ENCODE results near the gene CPM. TPM values are rescaled to one million over a fixed set of nuclear protein-coding genes. Genes with fewer than 3 reads are reported as not detected.

The CPM gene
- total RNA-seq, 1 donor: 17.1 TPM

DNA sequence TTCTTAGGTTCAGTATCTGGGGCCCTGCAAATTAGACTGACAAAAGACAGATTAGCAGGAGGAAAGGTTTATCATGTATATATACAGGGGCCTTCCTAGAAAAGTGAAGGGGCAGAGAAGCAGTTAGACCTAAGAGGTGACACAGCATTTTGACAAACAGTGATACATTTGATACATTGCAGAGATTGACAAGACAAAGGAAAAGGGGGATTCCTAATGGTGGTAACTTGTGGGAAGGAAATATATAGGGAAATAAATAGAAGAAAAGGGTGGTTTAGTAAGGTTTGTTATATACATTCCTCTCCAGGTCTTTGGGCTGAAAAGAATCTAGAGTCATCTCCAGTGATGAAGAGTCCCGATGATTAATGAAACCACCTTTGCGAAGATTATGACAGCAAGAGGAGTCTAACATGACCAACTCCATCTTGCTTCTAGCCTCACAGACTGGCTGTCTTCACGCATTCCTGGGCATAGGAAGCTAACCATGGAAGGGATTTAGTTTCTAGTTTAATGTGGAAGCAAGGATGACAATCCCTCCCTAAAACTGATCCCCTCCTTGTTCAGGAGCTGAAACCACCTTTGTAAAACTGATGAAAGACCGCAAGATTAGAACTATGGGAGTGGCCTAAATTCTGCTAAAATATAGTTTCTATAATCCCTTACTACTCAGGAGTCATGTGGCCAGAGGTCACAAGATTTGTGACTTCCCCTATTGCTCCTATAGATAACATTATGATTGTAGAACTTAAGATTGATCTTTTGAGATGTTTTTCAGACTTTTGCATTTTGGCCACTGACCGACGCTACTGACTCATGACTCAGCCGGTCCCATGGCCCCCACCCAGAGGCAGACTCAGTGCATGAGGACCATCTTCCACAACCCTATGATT is 31.1 kb upstream of the CPM start:
- no peak overlapping the region for H3K4me3 ChIP-seq (ENCODE audit: low read depth, low read length)
- DNase-seq (ENCODE audit: low read depth): no peak
- TF ChIP-seq, protein P1, sequence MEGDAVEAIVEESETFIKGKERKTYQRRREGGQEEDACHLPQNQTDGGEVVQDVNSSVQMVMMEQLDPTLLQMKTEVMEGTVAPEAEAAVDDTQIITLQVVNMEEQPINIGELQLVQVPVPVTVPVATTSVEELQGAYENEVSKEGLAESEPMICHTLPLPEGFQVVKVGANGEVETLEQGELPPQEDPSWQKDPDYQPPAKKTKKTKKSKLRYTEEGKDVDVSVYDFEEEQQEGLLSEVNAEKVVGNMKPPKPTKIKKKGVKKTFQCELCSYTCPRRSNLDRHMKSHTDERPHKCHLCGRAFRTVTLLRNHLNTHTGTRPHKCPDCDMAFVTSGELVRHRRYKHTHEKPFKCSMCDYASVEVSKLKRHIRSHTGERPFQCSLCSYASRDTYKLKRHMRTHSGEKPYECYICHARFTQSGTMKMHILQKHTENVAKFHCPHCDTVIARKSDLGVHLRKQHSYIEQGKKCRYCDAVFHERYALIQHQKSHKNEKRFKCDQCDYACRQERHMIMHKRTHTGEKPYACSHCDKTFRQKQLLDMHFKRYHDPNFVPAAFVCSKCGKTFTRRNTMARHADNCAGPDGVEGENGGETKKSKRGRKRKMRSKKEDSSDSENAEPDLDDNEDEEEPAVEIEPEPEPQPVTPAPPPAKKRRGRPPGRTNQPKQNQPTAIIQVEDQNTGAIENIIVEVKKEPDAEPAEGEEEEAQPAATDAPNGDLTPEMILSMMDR (IDR thresholded peaks at IDR 0.05; ENCODE audit: insufficient read depth, low read length): no peak

DNA sequence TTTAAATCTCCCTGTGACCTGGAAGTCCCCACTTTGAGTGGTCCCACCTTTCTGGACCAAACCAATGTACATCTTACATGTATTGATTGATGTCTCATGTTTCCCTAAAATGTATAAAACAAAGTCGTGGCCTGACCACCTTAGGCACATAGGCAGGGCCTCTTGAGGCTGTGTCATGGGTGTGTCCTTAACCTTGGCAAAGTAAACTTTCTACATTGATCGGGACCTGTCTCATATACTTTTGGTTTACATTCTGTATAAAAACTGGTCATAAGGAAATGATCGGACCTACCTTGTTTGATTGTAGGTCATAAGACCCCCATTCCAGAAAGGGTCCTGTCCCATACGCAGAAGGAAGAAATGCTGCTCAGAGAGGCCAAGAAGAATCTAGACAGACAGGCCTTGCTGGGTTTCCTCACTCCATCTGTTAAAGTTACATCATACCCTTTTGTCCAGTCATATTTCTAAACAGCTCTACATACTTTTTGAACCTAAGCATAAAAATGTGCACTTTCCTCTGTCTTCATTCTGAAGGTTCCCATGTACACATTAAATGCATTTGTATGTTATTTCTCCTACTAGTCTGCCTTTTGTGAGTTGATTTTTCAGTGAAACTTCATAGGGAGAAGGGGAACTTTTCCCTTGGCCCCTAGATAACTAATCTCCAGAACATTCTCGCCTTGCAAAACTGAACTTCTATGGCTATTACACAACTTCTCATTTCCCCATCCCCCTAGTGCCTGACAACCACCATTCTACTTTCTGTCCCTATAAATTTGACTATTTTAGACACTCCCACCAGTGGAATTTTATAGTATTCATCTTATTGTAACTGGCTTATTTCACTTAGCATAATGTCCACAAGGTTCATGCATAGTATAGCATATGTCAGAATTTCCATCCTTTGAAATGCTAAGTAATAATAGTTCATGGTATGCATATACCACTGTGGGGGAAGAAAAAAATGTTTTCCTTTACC is 30.2 kb upstream of the CPM start:
- no peak overlapping the region for H3K4me3 ChIP-seq (ENCODE audit: low read depth, low read length)
- DNase-seq (ENCODE audit: low read depth): peak; percentile 53
- TF ChIP-seq, protein P1 (IDR thresholded peaks at IDR 0.05; ENCODE audit: insufficient read depth, low read length): no peak

DNA sequence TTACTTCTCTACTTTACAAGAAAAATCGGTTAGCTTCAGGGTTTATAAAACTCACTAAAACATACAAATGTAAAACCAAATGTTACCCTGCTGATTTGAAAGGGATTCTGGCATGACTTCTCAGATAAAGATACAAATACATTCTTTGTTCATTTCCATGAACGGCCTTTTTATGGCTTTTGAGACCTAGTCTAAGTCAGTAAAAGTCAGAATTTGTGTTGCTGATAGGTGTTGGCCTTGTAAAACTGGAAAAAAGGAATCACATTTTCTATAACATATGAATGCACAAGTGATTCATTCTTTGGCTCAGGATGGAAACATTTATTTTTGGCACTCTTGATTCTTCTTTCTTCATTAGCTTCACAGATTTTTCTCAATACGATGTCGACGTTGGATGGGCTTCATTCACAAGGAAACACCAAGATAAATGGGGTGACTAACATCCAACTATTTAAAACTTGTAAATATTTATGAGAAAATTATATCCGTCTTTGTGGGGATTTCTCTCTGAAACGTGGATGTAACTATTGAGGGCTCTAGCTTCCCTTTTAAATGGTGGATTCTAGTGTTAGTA is 27.0 kb upstream of the CPM start:
- H3K4me3 ChIP-seq (ENCODE audit: low read depth, low read length): no peak overlapping the region
- TF ChIP-seq, protein P1 (IDR thresholded peaks at IDR 0.05; ENCODE audit: insufficient read depth, low read length): no peak
- DNase-seq (ENCODE audit: low read depth): peak; percentile 78

DNA sequence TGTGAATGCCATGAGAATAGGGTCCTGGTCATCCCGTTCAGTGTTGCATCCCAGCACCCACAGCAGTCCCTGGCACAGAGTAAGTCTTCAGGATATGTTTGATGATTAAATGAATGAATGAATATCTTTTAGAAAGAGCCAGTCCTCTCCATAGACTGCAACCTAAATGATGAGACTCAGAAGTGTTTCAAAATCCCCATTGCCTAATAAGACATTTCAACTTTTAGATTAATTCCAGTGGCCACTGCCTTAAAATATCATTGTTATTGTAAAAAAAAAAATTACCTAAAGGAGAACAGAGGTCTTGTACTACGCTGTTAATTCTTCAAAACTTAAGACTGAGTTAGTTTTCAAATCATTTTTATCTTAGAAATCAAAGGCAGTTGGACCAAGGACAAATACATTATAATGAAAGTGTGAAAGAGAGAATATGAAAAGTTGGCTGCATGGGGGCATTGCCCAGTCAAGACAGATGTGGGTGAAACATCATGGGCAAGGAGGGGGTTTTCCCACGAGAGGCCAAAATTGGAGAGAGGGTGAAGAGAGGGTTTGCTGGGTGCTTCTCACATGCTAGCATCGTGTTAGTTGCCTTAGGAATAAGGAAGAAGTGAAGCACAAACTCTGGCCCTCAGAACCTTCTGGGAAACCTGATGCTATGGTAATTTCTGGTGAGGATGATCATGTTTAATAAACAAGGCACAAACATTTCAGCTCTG is 26.3 kb upstream of the CPM start:
- TF ChIP-seq, protein P1 (IDR thresholded peaks at IDR 0.05; ENCODE audit: insufficient read depth, low read length): no peak
- no peak for DNase-seq (ENCODE audit: low read depth)
- H3K4me3 ChIP-seq (ENCODE audit: low read depth, low read length): no peak overlapping the region

DNA sequence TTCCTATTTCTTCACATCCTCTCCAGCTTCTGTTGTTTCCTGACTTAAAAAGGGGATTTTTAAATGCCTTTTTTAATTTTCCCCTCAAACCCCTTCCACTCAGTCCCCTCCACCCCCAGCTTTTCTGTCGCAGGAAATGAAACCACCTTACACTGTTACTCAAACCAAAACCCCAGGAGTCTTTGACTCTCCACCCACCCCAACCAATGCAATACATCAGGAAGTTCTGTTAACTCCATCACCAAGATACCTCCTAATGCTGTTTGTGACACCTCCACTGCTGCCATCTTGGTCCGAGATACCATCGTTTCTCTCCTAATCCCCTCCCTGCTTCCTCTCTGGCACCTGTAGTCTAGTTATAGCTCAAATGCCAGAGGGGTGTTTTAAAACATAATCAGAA is 25.4 kb upstream of the CPM start:
- no peak overlapping the region for H3K4me3 ChIP-seq (ENCODE audit: low read depth, low read length)
- TF ChIP-seq, protein P1 (IDR thresholded peaks at IDR 0.05; ENCODE audit: insufficient read depth, low read length): no peak
- no peak for DNase-seq (ENCODE audit: low read depth)

DNA sequence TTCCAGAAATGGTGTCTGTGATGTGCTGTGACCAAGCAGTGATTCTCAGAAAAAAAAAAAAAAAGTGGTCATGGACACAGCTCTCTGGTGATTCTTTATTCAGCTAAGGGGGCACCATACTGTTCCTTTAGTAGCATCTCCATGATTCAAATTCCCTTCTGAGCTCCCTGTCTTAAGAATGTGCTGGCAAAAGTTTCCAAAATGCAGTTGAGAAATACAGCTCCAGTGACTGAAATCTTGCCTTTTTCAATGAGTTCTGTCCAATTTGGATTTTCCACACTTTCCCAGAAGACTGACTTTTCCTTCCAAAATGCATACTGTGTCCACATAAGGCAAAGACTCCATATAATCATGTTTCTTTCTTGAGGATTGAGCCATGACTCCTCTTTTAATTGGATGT is 24.3 kb upstream of the CPM start:
- TF ChIP-seq, protein P1 (IDR thresholded peaks at IDR 0.05; ENCODE audit: insufficient read depth, low read length): no peak
- peak; percentile 62 for DNase-seq (ENCODE audit: low read depth)
- no peak overlapping the region for H3K4me3 ChIP-seq (ENCODE audit: low read depth, low read length)
